HG03442 (cell line): ENCODE data around the gene BRCA2.
A peak's percentile ranks its signal among the peaks of the same experiment; 100 is the strongest.
"Not testable (repeated sequence)": the region's sequence is repeated elsewhere in the genome, so short reads cannot be mapped to it uniquely, and the experiment has no call there.

Experiments used
- ATAC-seq: cut with Tn5 transposase; IDR thresholded peaks from one replicate; pipeline ENCODE4 v1.9.1; 2021; ENCODE audit warnings: mild to moderate bottlenecking, moderate library complexity; ENCODE audit not compliant: unreplicated experiment

BRCA2 gene

DNA sequence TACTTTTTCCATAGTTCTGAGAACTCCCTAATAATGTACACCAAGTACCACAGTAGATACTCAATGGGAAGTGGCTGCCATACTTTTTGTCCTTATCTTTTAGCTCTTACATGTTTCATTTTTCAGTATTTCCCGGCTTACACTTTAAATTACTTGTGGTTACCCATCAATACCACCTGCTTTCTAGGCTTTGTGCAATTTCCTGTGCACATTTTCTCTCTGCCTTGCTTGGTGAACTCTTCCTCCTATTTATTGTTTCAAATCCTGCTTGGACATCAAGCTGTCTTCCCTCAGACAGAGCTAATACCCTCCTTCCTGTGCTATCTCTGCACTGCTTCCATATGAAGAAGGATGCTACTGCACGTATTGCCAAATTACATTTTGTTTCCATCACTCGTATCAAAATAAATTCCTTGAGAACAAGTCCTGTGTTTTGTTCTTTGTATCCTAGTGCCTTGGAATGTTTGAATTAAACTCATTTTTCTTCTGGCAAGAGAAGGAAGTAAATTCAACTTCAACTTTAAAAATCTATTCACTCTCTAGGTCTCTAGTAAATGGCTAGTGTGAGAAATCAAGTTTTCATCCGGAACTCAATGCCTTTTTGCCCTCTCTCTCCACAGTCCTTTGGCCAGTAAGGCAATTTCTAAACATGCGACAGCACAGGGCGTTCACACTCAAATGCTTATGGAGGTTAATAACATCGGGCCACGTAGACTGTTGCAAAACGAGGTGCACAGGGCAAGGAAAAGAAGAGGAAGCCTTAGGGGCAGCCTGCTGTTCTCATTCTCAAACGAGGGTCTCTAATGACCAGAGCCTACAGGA lies 5.8 kb upstream of the BRCA2 start:
- no peak for ATAC-seq

DNA sequence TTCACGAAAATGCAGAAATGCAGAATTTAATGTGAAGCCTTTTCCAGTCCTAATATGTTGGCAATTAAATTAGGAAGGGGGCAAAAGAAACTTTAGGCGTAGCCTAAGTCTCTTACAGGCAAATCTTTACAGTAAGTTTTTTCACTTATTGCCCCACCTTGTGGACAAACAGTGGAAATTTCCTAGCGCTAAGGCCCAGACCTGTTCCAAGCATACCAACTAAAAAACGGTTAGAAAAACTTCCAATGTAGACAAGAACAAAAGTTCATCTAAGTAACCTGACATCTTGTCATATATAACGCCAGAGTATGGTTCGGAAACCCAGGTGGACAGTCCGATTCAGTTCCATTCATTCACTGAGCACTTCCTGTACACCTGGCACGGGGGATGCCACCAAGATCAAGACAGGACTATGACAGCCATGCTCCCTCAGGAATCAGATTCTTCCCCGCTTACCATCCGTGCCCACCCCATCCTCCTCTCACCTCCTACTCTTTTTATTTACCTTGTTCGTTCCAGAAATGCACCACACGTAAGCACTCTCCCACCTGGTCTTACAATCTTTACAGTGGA lies 5.1 kb upstream of the BRCA2 start:
- ATAC-seq, result peak; percentile 75

DNA sequence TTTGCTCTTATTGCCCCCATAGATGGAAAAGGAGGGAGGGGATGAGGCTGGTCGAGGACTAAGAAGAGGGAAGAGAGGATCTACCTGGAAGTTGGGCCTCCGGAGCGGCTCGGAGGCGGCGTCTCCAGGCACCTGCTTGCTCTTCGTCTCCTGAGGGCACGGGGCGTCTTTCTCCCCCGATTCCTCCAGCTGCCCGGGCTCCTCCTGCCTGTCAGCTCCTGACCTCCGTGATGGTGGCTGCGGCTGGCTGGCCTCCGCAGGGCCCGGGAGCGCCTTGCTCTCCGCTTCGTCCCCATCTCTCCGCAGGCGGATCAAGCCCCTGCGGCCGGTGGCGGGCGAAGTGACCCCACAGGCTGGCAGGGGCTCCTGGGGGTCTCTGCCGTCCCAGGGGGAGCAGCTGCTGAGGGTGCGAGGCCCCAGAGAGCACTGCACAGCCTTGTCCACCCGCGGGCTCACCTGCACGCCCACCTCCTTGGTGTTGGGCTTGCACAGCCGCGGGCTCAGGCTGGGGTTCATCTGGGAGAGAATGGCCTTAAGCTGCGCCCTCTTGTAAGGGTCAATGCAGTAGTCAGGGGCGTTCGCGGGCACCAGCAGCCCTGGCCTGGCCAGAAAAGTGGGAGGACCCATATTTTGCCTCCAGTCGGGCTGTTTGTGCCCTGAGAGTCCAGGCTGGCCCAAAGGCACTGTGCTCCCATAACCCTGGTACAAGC lies 4.0 kb upstream of the BRCA2 start:
- ATAC-seq, result no peak

DNA sequence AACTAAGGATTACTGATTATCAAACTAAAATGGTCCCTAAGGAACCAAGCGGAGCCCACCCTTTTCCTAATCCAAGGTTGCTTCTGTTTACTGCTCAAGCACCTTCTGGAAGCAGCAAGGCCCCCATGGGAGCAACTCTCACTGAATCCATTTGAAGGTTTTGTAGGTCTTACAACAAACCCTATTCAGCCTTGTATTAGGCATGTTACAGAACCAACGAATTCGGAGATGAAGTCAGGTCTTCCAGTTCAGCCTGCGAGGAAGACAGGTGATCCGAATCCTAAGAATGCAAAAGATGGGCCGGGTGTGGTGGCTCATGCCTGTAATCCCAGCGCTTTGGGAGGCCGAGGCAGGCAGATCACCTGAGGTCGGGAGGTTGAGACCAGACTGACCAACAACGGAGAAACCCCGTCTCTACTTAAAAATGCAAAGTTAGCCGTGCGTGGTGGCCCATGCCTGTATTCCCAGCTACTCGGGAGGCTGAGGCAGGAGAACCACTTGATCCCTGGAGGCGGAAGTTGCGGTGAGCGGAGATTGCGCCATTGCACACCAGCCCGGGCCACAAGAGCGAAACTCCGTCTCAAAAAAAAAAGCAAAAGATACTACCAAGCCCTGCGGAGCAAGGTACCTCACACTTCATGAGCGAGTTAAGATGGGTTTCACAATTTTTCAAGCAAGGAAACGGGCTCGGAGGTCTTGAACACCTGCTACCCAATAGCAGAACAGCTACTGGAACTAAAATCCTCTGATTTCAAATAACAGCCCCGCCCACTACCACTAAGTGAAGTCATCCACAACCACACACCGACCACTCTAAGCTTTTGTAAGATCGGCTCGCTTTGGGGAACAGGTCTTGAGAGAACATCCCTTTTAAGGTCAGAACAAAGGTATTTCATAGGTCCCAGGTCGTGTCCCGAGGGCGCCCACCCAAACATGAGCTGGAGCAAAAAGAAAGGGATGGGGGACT lies 754 bp upstream of the BRCA2 start:
- ATAC-seq, result peak; percentile 13

DNA sequence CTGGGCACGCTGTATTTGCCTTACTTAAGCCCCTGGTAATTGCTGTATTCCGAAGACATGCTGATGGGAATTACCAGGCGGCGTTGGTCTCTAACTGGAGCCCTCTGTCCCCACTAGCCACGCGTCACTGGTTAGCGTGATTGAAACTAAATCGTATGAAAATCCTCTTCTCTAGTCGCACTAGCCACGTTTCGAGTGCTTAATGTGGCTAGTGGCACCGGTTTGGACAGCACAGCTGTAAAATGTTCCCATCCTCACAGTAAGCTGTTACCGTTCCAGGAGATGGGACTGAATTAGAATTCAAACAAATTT lies 676 bp downstream of the BRCA2 start:
- ATAC-seq, result peak; percentile 46

DNA sequence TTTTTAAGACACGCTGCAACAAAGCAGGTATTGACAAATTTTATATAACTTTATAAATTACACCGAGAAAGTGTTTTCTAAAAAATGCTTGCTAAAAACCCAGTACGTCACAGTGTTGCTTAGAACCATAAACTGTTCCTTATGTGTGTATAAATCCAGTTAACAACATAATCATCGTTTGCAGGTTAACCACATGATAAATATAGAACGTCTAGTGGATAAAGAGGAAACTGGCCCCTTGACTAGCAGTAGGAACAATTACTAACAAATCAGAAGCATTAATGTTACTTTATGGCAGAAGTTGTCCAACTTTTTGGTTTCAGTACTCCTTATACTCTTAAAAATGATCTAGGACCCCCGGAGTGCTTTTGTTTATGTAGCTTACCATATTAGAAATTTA lies 1.2 kb downstream of the BRCA2 start:
- ATAC-seq, result no peak

DNA sequence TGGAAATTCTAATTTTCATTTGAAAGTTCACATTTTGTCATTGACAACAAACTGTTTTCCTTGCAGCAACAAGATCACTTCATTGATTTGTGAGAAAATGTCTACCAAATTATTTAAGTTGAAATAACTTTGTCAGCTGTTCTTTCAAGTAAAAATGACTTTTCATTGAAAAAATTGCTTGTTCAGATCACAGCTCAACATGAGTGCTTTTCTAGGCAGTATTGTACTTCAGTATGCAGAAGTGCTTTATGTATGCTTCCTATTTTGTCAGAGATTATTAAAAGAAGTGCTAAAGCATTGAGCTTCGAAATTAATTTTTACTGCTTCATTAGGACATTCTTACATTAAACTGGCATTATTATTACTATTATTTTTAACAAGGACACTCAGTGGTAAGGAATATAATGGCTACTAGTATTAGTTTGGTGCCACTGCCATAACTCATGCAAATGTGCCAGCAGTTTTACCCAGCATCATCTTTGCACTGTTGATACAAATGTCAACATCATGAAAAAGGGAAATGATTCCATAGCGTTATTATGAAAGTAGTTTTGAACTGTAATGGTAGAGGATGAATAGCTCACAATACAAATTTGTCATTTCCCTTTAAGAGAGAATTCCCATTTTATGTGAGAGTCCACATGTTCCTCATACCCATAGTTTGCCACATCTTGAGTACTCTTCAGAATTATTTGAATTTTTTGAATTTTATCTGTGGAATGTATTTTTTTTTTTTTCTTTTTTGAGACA lies 2.6 kb downstream of the BRCA2 start:
- no peak for ATAC-seq

DNA sequence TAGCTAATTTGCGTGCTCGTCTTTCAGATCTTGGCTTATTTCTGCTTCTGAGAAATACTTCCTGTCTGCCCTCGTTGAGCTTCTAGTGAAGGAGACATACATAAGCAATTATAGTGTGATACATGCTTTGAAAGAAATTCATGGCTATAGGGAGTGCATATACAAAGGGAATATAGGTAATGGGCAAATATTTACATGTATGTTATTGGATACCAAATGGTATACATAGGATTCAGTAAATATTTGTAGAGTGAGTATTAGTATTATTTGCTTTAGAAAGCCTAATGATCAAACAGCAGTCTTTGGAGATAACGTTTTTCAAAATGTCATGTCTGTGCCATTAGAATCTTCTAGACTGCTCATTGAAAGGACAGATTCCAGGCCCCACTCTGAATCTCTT lies 5.2 kb downstream of the BRCA2 start:
- no peak for ATAC-seq

DNA sequence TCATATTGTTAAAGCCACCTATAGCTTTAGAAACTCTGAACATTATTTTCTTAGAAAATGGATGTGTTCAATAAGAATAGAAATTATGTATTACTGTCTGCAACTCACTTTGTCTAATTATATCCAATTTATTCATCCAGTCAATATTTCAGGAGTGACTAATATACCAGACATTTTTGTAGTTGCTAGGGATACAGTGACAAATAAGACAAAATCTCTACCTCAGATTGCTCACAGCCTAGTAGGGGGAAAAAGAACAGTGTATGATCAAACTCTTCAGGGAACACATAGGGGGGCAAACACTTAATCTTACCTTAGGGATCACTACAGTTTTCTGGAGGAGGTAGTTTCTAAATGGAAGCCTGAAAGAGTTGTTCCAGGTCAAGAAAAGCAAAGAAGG lies 8.6 kb downstream of the BRCA2 start:
- no peak for ATAC-seq

DNA sequence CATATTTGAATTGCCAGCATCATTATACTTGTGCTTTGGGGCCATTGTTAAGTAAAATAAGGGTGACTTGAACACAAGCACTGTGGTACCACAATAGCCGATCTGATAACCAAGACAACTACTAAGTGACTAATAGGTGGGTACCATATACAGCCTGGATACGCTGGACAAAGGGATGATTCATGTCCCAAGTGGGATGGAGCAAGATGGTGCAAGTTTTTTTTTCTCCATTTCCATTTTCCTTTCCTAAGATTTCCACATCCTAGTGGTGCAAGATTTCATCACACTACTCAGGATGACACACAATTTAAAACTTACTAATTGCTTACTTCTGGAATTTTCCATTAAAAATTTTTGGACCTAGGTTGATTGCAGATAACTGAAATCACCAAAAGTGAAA lies 15.1 kb downstream of the BRCA2 start:
- no peak for ATAC-seq

DNA sequence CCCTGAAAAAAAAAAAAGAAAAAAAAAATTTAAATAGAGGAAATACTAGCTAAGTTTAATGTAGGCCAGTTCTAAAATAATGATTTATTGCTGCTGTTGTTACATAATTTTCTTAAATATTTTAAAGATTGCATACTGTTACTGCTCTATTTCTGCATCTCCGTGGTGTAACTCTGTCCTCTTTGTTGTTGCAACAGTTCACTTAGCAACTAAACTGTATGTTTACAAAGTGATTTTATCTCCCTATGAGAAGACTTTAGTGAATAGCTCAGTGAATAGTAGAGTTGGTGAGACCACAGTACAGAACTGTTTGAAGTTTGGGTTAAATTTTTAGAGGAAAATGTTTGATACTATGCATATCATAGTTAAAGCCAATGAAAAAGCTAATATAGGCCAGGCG lies 19.4 kb downstream of the BRCA2 start:
- no peak for ATAC-seq

DNA sequence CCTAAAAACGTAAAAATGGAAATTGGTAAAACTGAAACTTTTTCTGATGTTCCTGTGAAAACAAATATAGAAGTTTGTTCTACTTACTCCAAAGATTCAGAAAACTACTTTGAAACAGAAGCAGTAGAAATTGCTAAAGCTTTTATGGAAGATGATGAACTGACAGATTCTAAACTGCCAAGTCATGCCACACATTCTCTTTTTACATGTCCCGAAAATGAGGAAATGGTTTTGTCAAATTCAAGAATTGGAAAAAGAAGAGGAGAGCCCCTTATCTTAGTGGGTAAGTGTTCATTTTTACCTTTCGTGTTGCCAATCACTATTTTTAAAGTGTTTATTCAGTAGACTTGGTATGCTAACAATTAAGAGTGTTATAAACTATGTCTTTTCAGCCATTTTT lies 25.6 kb downstream of the BRCA2 start:
- no peak for ATAC-seq

DNA sequence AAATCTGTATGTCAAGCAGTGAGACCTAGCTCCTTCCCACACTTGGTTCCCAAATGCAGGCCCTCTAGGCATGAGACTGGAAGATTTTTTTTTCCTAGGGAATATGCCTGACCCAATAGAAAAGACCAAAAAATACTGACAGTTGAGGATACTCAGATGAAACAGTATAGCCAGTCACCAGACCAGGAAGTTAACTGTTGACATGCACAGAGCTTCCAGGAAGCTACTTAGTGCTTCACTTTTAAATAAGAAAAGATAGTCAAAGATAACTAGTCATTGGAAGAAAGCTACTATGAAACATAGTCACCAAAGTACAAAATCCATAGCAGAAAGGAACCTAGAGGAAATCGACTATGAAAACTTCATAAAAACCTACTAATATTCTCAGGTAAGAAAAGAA lies 32.3 kb downstream of the BRCA2 start:
- no peak for ATAC-seq

DNA sequence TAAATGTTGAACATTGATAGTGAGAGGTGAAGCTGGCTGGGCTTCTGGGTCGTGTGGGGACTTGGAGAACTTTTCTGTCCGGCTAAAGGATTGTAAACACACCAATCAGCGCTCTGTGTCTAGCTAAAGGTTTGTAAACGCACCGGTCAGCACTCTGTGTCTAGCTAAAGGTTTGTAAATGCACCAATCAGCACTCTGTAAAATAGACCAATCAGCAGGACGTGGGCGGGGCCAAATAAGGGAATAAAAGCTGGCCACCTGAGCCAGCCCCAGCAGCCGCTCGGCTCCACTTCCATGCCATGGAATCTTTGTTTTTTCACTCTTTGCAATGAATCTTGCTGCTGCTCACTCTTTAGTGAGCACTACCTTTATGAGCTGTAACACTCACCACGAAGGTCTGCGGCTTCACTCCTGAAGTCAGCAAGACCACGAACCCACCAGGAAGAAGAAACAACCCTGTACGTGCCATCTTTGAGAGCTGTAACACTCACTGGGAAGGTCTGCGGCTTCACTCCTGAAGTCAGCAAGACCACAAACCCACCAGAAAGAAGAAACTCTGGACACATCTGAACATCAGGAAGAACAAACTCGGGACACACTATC lies 35.6 kb downstream of the BRCA2 start:
- ATAC-seq, result not testable (repeated sequence)

DNA sequence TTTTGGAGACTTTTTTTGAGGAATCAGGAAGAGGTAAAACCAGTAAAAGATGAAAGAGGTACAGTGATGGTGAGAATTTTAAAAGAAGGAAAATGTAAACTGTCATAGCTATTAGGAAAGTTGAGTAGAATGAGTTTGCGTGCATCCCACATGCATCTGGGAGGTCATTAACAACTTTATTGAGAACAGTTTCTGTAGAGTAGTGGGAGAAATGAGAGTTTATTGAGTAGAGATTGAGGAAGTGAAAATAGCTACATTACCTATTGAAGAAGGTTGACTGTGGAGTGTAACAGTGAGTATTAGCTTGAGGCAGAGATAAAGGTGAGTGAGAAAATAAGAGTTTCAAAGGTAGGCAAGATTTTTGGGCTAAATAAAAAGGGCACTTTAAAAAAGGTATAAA lies 38.7 kb downstream of the BRCA2 start:
- ATAC-seq, result no peak

DNA sequence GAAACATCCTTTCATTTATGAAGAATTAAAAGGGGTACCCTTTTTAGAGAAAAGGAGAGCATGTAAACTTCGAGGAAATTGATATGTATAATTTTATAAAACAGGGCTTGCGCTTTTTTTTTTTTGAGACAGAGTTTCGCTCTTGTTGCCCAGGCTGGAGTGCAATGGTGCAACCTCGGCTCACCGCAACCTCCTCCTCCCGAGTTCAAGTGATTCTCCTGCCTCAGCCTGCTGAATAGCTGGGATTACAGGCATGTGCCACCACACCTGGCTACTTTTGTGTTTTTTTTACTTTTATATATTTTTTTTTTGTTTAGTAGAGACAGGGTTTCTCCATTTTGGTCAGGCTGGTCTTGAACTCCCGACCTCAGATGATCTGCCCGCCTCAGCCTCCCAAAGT lies 40.6 kb downstream of the BRCA2 start:
- not testable (repeated sequence) for ATAC-seq

DNA sequence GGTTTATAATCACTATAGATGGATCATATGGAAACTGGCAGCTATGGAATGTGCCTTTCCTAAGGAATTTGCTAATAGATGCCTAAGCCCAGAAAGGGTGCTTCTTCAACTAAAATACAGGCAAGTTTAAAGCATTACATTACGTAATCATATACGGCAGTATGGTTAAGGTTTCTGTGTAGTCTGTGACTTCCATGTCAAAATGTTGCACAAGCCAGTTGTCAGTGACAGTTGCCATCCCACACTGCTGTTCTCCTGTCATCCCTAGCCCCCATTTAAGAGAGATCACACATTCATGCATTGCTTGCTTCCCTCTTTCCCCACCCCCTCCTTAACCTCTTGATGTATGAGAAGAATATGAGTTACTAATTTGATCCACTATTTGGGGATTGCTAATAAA lies 47.3 kb downstream of the BRCA2 start:
- no peak for ATAC-seq

DNA sequence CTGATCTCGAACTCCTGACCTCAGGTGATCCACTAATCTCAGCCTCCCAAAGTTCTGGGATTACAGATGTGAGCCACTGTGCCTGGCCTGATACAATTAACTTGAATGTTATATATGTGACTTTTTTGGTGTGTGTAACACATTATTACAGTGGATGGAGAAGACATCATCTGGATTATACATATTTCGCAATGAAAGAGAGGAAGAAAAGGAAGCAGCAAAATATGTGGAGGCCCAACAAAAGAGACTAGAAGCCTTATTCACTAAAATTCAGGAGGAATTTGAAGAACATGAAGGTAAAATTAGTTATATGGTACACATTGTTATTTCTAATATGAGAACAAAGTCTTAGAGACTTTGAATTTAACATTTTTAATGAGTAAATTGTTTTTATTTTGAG lies 55.5 kb downstream of the BRCA2 start:
- ATAC-seq, result no peak

DNA sequence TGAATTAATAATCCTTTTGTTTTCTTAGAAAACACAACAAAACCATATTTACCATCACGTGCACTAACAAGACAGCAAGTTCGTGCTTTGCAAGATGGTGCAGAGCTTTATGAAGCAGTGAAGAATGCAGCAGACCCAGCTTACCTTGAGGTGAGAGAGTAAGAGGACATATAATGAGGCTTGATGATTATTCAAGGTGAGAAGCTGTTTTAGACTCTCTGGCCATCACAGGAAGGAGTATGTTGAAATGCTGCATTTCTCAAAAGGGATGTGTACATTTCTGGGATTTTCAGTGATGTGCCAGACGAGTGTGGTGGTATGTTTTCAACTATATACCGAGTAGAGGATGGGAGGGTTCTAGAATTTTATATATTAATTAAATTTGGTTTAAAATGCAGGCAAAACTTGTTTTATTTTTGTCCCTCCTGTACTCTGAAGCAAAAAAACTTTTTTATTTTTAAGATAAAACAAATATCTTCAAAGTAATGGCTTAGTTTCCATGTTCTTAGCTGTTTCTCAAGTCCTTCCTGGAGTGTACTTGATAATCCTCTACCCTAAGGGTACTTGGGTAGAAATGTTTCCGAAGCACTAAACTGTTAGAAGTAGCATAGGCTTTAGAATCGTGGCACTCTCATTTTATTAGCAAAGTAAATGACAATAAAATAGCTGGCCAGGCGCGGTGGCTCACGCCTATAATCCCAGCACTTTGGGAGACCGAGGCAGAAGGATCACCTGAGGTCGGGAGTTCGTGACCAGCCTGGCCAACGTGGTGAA lies 61.5 kb downstream of the BRCA2 start:
- ATAC-seq, result no peak
